Liver (tissue), 9 donors: ENCODE results near the gene TEX12. TPM values are rescaled to one million over a fixed set of nuclear protein-coding genes. Genes with fewer than 3 reads are reported as not detected.

Source experiments
- DNase-seq: peaks from one replicate; pipeline ENCODE4 v3.0.0-alpha.2; 2017; ENCODE audit warnings: low spot score
- H3K27ac ChIP-seq, 2 donors: one replicate each; pipeline ENCODE4 v1.7.0; 2013; ENCODE audit warnings: inconsistent platforms in 2 of 2, low read length in 2 of 2, control low read depth in 1 of 2, low read depth in 1 of 2, mild to moderate bottlenecking in 1 of 2
- H3K27me3 ChIP-seq, 4 donors: one replicate each; pipeline versions ENCODE4 v1.6.1 to v1.7.0; 2013; ENCODE audit warnings: low read length in 3 of 4, inconsistent platforms in 1 of 4, mild to moderate bottlenecking in 1 of 4, moderate library complexity in 1 of 4; ENCODE audit not compliant: control insufficient read depth in 4 of 4, insufficient read depth in 4 of 4
- H3K36me3 ChIP-seq, 4 donors: one replicate each; pipeline versions ENCODE4 v1.6.1 to v1.7.0; 2013; ENCODE audit warnings: low read length in 3 of 4, mild to moderate bottlenecking in 3 of 4, low read depth in 1 of 4, moderate library complexity in 1 of 4; ENCODE audit not compliant: control insufficient read depth in 4 of 4, insufficient read depth in 3 of 4
- H3K4me1 ChIP-seq, 4 donors: one replicate each; pipeline versions ENCODE4 v1.6.1 to v1.7.0; 2013; ENCODE audit warnings: low read length in 3 of 4, mild to moderate bottlenecking in 3 of 4, moderate library complexity in 1 of 4; ENCODE audit not compliant: control insufficient read depth in 4 of 4, insufficient read depth in 4 of 4
- H3K4me3 ChIP-seq, 3 donors: one replicate each; pipeline versions ENCODE4 v1.6.1 to v1.7.0; 2013; ENCODE audit warnings: low read length in 3 of 3, control low read depth in 1 of 3, low read depth in 1 of 3, mild to moderate bottlenecking in 1 of 3
- H3K9ac ChIP-seq, 2 donors: one replicate each; pipeline ENCODE4 v1.7.0; 2013; ENCODE audit warnings: low read length in 2 of 2, mild to moderate bottlenecking in 2 of 2, moderate library complexity in 2 of 2, control low read depth in 1 of 2, low read depth in 1 of 2
- H3K9me3 ChIP-seq, 4 donors: one replicate each; pipeline versions ENCODE4 v1.6.1 to v1.7.0; 2013; ENCODE audit warnings: low read length in 3 of 4; ENCODE audit not compliant: control insufficient read depth in 4 of 4
- ATF3 ChIP-seq: IDR thresholded peaks from 2 replicates; pipeline ENCODE4 v1.6.1; 2016; ENCODE audit warnings: antibody characterized with exemption
- EGR1 ChIP-seq, 2 donors: IDR thresholded peaks; 2 replicates each; pipeline ENCODE4 v1.6.1; 2016 to 2018; ENCODE audit warnings: antibody characterized with exemption in 2 of 2, low read depth in 2 of 2
- FOXA1 ChIP-seq: IDR thresholded peaks from 2 replicates; pipeline ENCODE4 v1.6.1; 2016; ENCODE audit warnings: antibody characterized with exemption
- FOXA2 ChIP-seq: IDR thresholded peaks from 2 replicates; pipeline ENCODE4 v1.6.1; 2016; ENCODE audit warnings: antibody characterized with exemption
- GABPA ChIP-seq, 2 donors: IDR thresholded peaks in 1 of 2; conservative IDR thresholded peaks in 1 of 2; 2 replicates each; pipeline ENCODE4 v1.6.1; 2016; ENCODE audit warnings: antibody characterized with exemption in 2 of 2, mild to moderate bottlenecking in 1 of 2, moderate library complexity in 1 of 2
- HNF4A ChIP-seq, 2 donors: conservative IDR thresholded peaks; 2 replicates each; pipeline ENCODE4 v1.6.1; 2016; ENCODE audit warnings: antibody characterized with exemption in 2 of 2, mild to moderate bottlenecking in 2 of 2
- HNF4G ChIP-seq: IDR thresholded peaks from 2 replicates; pipeline ENCODE4 v1.6.1; 2016; ENCODE audit warnings: antibody characterized with exemption
- JUND ChIP-seq, 2 donors: IDR thresholded peaks; 2 replicates each; pipeline ENCODE4 v1.6.1; 2016; ENCODE audit warnings: antibody characterized with exemption in 2 of 2
- NR2F2 ChIP-seq: IDR thresholded peaks from 2 replicates; pipeline ENCODE4 v1.6.1; 2016; ENCODE audit warnings: antibody characterized with exemption
- RXRA ChIP-seq, 2 donors: IDR thresholded peaks; 2 replicates each; pipeline ENCODE4 v1.6.1; 2017 to 2018; ENCODE audit warnings: antibody characterized with exemption in 2 of 2, mild to moderate bottlenecking in 1 of 2
- SP1 ChIP-seq: IDR thresholded peaks from 2 replicates; pipeline ENCODE4 v1.6.1; 2018; ENCODE audit warnings: antibody characterized with exemption, mild to moderate bottlenecking
- TAF1 ChIP-seq: conservative IDR thresholded peaks from 2 replicates; pipeline ENCODE4 v1.6.1; 2016; ENCODE audit warnings: antibody characterized with exemption, mild to moderate bottlenecking
- YY1 ChIP-seq: IDR thresholded peaks from 2 replicates; pipeline ENCODE4 v1.6.1; 2016; ENCODE audit warnings: antibody characterized with exemption, mild to moderate bottlenecking
- WGBS: extraction: QIAGEN DNeasy Blood & Tissue Kit; methylation state at CpG from one replicate; pipeline ENCODE4 v1.1.7; 2013; 5-methylcytosine and 5-hydroxymethylcytosine counted together
- polyA plus RNA-seq, 2 donors: library from polyadenylated mRNA; stranded (reverse) in 1 of 2; unstranded in 1 of 2; fragments of 200-250 nt in 1 of 2; fragments of >200 nt in 1 of 2; fragmentation: Nextera tagmentation in 1 of 2; extraction: Ambion mirVana in 1 of 2; gene quantifications; one replicate each; pipeline versions ENCODE4 v1.2.1 to v1.2.3, GENCODE V29; 2013 to 2015
- total RNA-seq, 2 donors: library from RNA; depleted of rRNA; stranded (reverse); fragments of >200 nt; gene quantifications; one replicate each; pipeline ENCODE4 v1.2.3, GENCODE V29; 2014
- TF ChIP-seq, protein P1 (sequence below): fragments of 150-350 bp; IDR thresholded peaks from 2 replicates; pipeline ENCODE4 v1.5.1; 2017; ENCODE audit warnings: improper control_type of control experiment, low read depth, low read length; ENCODE audit not compliant: missing input control
- TF ChIP-seq, protein P2 (sequence below): IDR thresholded peaks from 2 replicates; pipeline ENCODE4 v1.6.1; 2016; ENCODE audit warnings: antibody characterized with exemption
- donor health status: healthy.
- donor health status: healthy.
- donor health status: healthy.
- donor health status: healthy.
- donor health status: healthy.

TEX12 gene, protein sequence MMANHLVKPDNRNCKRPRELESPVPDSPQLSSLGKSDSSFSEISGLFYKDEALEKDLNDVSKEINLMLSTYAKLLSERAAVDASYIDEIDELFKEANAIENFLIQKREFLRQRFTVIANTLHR
- under 1 TPM in 1 of 2 donors, not detected in 1; 0.42 TPM for total RNA-seq
- under 1 TPM; 0.07 to 0.29 TPM for polyA plus RNA-seq

DNA sequence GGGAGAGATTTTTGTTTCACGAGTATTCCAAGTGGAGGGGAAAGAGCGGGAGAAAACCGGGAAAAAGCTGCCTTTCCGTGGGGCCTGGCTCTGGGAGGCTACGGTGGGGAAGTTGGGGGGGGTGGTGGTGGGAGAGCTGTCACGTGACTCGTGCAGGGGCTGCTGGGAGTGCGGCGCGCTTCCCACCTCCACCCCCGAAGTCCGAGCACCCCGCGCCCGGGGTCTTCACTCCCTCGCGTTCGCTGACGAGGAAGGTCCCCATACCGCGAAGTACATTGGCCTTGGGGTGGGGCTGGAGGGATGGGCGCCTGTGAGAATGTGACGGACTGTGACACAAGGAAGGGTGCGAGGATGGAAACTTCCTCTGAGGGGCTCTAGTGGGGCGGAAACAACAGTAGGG is at the start of gene TEX12:
Gene TEX12, plus strand, starts transcription at position 228 of the 400 bp plus-strand sequence. CDS start 1,897 bp downstream, outside the sequence.
- Histone ChIP-seq H3K27me3 (no peaks in the 10 kb centered on the region), H3K27ac (no peak within 1 kb of the TSS), H3K9ac (no peak within 1 kb of the TSS), H3K9me3 (no peaks in the 10 kb centered on the region), H3K4me1 (peaks cover 3 to 20% (median 13%) of the 10 kb centered on the region in 4 donors), H3K36me3 (no peaks in the 10 kb centered on the region), H3K4me3 (no peak within 1 kb of the TSS)
- 85% methylated on average over 25 of the region's 25 CpGs for WGBS
- DNase-seq: no peak
- TF ChIP-seq ATF3 (no peak), YY1 (no peak), FOXA2 (no peak), GABPA (IDR thresholded peaks at IDR 0.05 in 1 of 2, conservative IDR thresholded peaks at IDR 0.05 in 1 of 2) (no peak), TAF1 (no peak), HNF4G (no peak), RXRA (IDR thresholded peaks at IDR 0.05) (no peak), SP1 (no peak), FOXA1 (no peak), EGR1 (IDR thresholded peaks at IDR 0.05; ENCODE audit: low read depth in 2 of 2) (no peak), HNF4A (conservative IDR thresholded peaks at IDR 0.05) (no peak), NR2F2 (no peak)
- TF ChIP-seq, protein P1, sequence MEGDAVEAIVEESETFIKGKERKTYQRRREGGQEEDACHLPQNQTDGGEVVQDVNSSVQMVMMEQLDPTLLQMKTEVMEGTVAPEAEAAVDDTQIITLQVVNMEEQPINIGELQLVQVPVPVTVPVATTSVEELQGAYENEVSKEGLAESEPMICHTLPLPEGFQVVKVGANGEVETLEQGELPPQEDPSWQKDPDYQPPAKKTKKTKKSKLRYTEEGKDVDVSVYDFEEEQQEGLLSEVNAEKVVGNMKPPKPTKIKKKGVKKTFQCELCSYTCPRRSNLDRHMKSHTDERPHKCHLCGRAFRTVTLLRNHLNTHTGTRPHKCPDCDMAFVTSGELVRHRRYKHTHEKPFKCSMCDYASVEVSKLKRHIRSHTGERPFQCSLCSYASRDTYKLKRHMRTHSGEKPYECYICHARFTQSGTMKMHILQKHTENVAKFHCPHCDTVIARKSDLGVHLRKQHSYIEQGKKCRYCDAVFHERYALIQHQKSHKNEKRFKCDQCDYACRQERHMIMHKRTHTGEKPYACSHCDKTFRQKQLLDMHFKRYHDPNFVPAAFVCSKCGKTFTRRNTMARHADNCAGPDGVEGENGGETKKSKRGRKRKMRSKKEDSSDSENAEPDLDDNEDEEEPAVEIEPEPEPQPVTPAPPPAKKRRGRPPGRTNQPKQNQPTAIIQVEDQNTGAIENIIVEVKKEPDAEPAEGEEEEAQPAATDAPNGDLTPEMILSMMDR: no peak
- TF ChIP-seq, protein P2, sequence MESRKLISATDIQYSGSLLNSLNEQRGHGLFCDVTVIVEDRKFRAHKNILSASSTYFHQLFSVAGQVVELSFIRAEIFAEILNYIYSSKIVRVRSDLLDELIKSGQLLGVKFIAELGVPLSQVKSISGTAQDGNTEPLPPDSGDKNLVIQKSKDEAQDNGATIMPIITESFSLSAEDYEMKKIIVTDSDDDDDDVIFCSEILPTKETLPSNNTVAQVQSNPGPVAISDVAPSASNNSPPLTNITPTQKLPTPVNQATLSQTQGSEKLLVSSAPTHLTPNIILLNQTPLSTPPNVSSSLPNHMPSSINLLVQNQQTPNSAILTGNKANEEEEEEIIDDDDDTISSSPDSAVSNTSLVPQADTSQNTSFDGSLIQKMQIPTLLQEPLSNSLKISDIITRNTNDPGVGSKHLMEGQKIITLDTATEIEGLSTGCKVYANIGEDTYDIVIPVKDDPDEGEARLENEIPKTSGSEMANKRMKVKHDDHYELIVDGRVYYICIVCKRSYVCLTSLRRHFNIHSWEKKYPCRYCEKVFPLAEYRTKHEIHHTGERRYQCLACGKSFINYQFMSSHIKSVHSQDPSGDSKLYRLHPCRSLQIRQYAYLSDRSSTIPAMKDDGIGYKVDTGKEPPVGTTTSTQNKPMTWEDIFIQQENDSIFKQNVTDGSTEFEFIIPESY: no peak

DNA sequence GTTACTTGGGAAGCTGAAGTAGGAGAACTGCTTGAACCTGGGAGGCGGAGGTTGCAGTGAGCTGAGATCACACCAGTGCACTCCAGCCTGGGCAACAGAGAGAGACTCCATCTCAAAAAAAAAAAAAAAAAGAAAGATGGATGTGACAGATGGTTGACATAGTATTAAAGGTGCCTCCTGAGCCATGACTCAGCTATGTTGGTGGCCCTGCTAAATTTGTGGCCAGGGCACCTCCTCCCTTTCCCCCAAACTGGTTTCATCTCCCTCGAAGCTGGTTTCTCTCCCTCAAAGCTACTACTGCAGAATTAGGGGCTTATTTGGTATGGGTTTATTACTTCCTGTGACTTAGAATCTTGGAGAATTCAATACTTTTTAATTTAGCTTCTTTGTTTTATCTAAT is 49.0 kb upstream of the TEX12 start:
- H3K27me3 ChIP-seq: no peaks in the 10 kb centered on the region
- H3K4me3 ChIP-seq: no peak overlapping the region

More for the DNA sequence above, 49.0 kb upstream of the TEX12 start:
- TF ChIP-seq NR2F2 (no peak), FOXA2 (no peak), ATF3 (no peak), RXRA (IDR thresholded peaks at IDR 0.05) (no peak), JUND (IDR thresholded peaks at IDR 0.05) (no peak)
- TF ChIP-seq, protein P1: no peak
- H3K9me3 ChIP-seq: no peaks in the 10 kb centered on the region
- no peaks in the 10 kb centered on the region for H3K36me3 ChIP-seq
- H3K4me1 ChIP-seq: peaks cover 0 to 3% (median 1%) of the 10 kb centered on the region in 4 donors
- no peak for DNase-seq
- no peak overlapping the region for H3K9ac ChIP-seq
- no peak overlapping the region for H3K27ac ChIP-seq
- 91% methylated on average over 2 of the region's 2 CpGs for WGBS
